ENCODE results near the gene TJP3.

TJP3 gene

GRCh38 chr19:3771000-3771905 lies 63.1 kb downstream of the TJP3 start:
- no peak for FAIRE-seq

- no peak for FAIRE-seq
These were observed 63.8 kb downstream of the TJP3 start, which contains the start of gene RAX2 for GRCh38 chr19:3771906-3772455. TSS of gene RAX2 (minus strand) at chr19:3772228. CDS start at chr19:3771742, 486 bp downstream.

DNA sequence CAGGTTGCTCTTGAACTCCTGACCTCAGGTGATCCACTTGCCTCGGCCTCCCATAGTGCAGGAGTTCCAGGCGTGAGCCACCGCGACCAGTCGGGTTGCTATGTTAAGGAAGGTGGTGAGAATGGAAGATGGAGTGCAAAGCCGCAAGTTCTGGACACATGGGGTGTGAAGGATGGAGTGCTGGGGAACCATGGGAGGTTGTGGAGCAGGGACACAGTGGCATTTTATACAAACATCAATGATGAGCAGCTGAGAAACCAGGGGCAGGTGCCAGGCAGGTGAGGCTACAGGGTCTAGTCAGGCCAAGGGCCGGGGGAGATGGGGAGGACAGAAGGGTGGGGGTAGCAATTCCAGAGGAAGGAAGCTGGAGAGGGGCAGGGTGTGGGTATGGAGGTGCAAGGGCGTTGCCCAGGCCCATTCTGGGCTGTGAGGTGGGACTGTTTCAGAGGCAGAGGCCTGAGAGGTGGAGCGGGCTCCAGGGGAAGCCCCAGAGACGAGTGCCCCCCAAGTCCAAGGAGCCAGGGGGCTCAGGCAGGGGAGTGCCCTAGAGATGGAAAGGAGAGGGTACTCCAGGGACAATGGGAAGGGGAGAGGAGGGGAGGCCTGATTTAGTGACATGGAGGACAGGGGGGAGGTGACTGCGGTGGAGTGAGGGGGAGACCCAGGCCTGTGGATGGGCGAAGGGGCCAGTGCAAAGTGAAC lies 65.8 kb downstream of the TJP3 start:
- no peak for FAIRE-seq

DNA sequence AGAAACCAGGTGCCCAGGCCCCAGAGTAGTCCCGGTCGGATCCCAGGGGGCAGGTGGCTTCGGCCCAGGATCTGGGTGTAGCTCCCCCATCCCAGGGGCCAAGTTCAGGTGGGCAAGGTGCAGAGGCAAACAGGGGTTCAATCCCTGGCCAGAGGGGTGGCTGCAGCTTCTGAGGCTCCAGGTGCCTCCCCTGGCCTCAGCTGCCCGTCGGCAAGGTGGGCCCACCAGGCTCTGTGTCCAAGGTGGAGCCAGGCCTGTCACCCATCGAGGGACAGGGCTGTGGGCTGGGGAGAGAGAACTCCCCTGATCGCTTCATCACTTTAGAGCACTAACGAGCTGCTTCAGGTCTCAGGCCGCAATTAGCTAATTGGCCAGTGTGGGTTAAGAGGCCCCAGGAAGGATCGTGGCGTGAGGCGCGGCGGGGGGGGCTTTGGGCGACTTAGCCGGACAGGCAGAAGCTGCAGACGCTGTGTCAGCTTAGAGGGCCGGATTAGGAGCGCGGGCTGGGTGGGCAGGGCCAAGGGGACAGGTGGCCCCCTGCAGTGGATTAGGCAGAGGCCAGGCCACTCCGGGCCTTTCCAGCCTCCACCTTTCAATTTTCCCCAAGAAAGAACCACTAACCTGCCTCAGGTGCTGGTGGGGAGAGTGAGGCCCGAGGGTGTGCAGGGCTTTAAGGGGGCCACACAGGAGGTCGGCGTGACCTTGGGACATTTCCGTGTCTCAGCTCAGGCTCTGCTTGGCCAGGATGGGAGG lies 66.6 kb downstream of the TJP3 start:
- FAIRE-seq, result no peak

GRCh38 chr19:3775374-3775711 lies 67.2 kb downstream of the TJP3 start:
- no peak for FAIRE-seq

DNA sequence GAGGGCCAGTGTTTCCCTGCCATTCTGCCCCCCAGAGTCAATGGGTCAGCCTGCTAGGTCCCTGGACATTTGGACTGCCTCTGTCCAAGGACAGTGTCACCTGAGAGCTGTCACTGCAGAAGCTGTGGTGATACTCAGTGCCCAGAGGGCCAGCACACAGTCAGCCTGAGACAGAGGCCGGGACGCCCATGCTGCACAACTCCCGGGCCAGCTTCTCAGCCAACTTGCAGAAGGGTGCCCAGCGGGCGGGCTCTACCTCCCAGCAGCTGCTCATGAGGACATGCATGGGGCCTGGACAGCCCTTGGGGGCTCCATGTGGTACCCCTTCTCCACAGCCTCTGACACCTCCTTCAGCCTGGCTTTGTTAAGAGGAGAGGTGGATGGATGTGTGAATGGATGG lies 67.6 kb downstream of the TJP3 start:
- FAIRE-seq, result no peak

- FAIRE-seq, result no peak
These were observed 68.4 kb downstream of the TJP3 start for GRCh38 chr19:3776479-3777040.

- FAIRE-seq, result no peak
These were observed 70.1 kb downstream of the TJP3 start for GRCh38 chr19:3778104-3778867.

GRCh38 chr19:3778899-3779723 lies 70.9 kb downstream of the TJP3 start:
- FAIRE-seq, result no peak

DNA sequence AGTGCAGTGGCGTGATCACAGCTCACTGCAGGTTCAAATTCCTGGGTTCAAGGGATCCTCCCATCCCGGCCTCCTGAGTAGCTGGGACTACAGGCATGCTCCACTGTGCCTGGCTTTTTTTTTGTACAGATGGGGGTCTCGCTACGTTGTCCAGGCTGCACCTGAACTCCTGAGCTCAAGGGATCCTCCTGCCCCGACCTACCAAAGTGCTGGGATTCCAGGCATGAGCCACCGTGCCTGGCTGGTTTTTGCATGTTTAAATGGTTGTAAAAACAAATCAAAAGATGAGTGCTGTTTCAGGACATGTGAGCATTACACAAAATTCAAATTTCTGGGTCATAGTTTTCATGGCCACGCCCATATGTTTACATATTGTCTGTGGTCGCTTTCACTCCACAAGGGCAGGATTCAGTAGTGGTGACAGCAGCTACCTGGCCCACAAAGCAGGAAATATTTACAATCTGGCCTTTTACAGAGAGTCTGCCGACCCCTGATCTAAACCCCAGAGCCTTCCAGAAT lies 72.7 kb downstream of the TJP3 start:
- no peak for FAIRE-seq

DNA sequence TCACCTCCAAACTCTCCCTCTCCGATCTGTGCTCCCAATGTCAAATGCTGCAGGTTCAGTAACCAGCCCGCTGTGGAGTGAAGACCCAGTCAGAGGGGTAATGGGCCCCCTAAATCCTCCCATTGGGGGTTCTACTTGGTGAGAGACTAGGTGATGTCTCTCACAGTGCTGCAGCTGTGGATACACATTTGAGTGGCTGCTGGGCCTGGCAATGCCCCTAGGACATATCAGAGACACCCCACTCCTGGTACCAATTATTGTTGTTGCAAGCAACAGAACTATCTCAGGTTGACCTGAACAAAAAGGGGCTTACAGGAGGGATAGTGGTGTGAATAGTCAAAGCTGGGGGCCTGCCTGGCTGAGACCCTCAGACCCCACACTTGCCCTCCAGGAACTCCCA lies 73.4 kb downstream of the TJP3 start:
- FAIRE-seq, result no peak

DNA sequence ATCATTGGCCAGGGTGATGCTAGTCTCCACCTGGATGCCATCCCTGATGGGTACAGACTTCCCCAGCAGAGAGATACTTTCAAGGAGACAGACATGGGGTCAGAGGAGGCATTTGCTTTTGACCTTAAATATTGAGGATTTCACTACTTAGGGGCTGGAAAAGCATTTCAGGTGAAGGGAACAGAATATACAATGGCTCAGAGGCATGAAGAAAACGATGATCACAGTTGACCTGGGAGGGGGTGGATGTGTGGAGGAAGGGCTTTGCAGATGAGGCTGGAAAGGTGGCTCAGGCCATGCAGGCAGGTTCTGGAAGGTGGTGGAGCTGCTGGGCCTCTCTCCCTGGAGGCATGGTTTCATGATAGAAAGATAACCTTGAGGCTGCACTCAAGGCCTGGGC lies 74.1 kb downstream of the TJP3 start:
- no peak for FAIRE-seq

DNA sequence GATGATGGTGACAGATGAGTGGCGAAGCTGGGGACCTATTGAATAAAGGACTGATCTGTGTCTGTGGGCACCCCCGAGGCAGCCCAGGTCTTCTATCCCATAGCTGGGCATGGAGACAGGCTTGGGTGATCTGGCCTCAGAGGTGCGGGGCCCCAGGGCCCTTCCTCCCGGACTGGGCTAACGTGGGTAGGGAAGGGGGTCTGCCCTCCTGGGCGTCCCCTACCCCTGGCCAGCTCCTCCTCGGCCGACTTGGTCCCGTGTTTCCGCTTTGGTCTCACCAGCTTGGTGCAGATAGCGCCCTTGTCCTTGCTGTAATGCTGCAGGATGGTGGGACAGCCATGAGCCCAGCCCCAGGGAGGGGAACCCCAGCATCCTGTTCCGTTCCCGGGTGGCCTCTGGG lies 74.7 kb downstream of the TJP3 start:
- FAIRE-seq, result no peak

- no peak for FAIRE-seq
These were observed 75.7 kb downstream of the TJP3 start for GRCh38 chr19:3783660-3784584.

- no peak for FAIRE-seq
These were observed 76.6 kb downstream of the TJP3 start for GRCh38 chr19:3784607-3785450.

DNA sequence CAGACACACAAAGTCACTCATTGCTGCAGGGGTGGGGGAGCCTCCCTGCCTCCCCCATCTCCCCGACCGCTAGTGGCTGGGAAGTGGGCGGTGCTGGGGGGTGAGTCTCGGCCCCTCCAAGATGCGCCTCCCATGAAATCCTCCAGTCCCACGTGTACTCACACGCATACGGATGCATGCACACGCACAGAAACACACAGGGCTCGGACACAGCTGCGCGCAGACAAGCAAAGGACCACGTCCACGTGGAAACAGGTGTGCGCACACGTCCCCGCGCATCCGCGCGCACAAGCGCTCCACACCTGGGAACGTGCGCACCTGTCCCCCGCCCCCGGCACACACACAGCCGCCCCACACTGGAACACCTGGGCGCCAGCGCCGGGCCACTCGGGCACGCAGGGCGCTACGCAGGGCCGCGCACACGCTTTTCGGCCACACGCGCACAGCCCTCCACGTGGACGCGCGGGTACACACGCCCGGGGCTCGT lies 77.3 kb downstream of the TJP3 start:
- no peak for FAIRE-seq

GRCh38 chr19:3785938-3786824 lies 78.0 kb downstream of the TJP3 start, which contains the start of gene MATK:
TSS of gene MATK (minus strand) at chr19:3786381. CDS start at chr19:3785135, 1,246 bp downstream.
- no peak for FAIRE-seq

Measured in A204.1 (cell line).